SH-SY5Y (cell line): ENCODE results near the gene TUBGCP5.

Experiments used
- GATA2 ChIP-seq: IDR thresholded peaks from 2 replicates; pipeline ENCODE4 v1.6.1; 2011; ENCODE audit warnings: mild to moderate bottlenecking, low read depth, low read length
- GATA3 ChIP-seq: IDR thresholded peaks from 2 replicates; pipeline ENCODE4 v1.6.1; 2011; ENCODE audit warnings: low read depth, mild to moderate bottlenecking, low read length, moderate library complexity

Gene TUBGCP5

GRCh38 chr15:22981051-22981840 is 58.1 kb downstream of the TUBGCP5 start:
- TF ChIP-seq GATA3 (no peak), GATA2 (no peak)

- no peak for TF ChIP-seq GATA2
- no peak for TF ChIP-seq GATA3
These were observed 58.9 kb downstream of the TUBGCP5 start, which contains the start of gene CYFIP1 for GRCh38 chr15:22980189-22981050. Gene CYFIP1, minus strand, starts transcription at chr15:22980368. Its CDS starts 33,083 bp downstream, at chr15:22947285.

- TF ChIP-seq GATA2 (no peak), GATA3 (no peak)
These were observed 59.9 kb downstream of the TUBGCP5 start for GRCh38 chr15:22979238-22980188.

GRCh38 chr15:22978691-22979237 is 60.6 kb downstream of the TUBGCP5 start:
- TF ChIP-seq GATA3 (no peak), GATA2 (no peak)

DNA sequence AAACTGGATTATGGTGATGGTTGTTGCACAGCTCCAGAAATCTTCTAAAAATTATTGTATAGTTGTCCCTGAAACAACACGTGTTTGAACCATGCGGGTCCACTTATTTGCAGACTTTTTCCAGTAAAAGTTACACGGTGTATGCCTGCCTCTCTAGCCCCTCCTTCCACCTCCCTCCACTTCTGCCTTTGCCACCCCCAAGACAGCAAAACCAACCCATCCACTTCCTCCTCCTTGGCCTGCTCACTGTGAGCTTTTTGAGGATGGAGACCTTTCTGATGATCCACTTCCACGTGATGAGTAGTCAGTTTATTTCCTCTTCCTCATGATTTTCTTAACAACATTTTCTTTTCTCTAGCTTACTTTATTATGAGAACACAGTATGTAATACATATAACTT is 64.6 kb downstream of the TUBGCP5 start:
- TF ChIP-seq GATA3: no peak
- TF ChIP-seq GATA2: no peak

DNA sequence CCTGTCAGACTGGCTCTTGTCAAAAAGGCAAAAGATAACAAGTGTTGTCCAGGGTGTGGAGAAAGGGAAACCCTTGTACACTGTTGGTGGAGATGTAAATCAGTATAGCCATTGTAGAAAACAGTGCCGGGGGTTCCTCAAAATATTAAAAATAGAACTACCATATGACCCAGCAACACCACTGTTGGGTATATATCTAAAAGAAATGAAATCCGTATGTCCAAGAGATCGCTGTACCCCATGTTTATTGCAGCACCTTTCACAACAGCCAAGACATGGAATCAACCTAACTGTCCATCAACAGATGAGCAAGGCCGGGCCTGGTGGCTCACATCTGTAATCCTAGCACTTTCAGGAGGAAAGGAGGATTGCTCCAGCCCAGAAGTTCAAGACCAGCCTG is 65.4 kb downstream of the TUBGCP5 start:
- TF ChIP-seq GATA2 (no peak), GATA3 (no peak)

- no peak for TF ChIP-seq GATA3
- no peak for TF ChIP-seq GATA2
These were observed 66.1 kb downstream of the TUBGCP5 start for GRCh38 chr15:22973286-22973685.

- TF ChIP-seq GATA2: no peak
- no peak for TF ChIP-seq GATA3
These were observed 69.9 kb downstream of the TUBGCP5 start for GRCh38 chr15:22969489-22969888.

DNA sequence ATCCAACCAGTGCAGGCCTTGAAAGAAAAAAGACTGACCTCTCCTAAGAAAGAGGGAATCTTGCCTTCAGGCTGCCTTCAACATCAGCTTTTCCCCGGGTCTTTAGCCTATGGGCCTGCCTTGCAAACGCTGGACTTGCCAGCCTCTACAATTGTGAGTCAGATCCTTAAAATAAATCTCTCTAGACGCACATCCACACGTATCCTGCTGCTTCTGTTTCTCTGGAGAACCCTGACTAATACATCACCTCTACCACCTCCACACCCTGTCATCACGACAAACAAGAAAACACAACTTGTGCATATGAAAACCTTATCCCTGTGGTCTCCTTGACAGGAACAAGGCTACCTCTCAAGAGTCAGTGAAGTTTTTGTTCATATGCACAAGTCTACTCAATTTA is 71.0 kb downstream of the TUBGCP5 start:
- TF ChIP-seq GATA2 (no peak), GATA3 (no peak)

GRCh38 chr15:22967084-22967770 is 72.1 kb downstream of the TUBGCP5 start:
- no peak for TF ChIP-seq GATA2
- no peak for TF ChIP-seq GATA3

GRCh38 chr15:22966321-22967083 is 72.9 kb downstream of the TUBGCP5 start:
- TF ChIP-seq GATA2 (no peak), GATA3 (no peak)

DNA sequence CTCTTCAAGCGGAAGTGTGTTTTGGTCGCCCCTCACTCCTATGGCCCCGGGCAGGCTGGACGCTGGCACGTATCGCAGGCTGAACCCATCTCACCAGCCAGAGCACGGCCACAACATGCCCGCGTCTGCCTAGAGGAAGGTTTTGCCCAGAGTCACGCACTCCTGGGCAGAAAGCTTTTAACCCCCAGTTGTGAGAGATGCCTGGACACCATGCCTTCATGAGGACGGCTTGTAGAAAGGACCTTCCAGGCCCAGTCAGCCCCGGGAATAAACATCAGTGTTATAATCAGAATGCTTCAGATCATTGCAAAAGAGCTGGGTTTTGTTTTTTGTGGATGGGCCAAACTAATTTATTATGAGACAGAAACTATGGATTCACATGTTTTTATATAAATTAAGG is 75.7 kb downstream of the TUBGCP5 start:
- no peak for TF ChIP-seq GATA3
- no peak for TF ChIP-seq GATA2

GRCh38 chr15:22962611-22963010 is 76.8 kb downstream of the TUBGCP5 start:
- no peak for TF ChIP-seq GATA3
- TF ChIP-seq GATA2: no peak
